ENCODE data around the gene PROM1. TPM values are rescaled to one million over a fixed set of nuclear protein-coding genes. Genes with fewer than 3 reads are reported as not detected.

The PROM1 gene
- total and polyA plus RNA-seq, 4 donors = 1.2 to 5.2 (median 3.7) TPM

- no peak for TF ChIP-seq SP1 (IDR thresholded peaks at IDR 0.05)
- TF ChIP-seq NR2F2 (IDR thresholded peaks at IDR 0.05) = no peak
- no peak for TF ChIP-seq RXRA (IDR thresholded peaks at IDR 0.05)
- TF ChIP-seq TAF1 (conservative IDR thresholded peaks at IDR 0.05) = no peak
- no peak for TF ChIP-seq CTCF (IDR thresholded peaks at IDR 0.05; ENCODE audit: low read depth, low read length, missing input control)
- no peak for TF ChIP-seq GABPA (IDR thresholded peaks at IDR 0.05 in 1 of 2, conservative IDR thresholded peaks at IDR 0.05 in 1 of 2)
These were observed 135.0 kb downstream of the PROM1 start (continued) for GRCh38 chr4:15948826-15949225.

- 80% methylated on average over 8 of the region's 8 CpGs for WGBS
These were observed 136.1 kb downstream of the PROM1 start for GRCh38 chr4:15947684-15948083.

GRCh38 chr4:15945516-15945915 is 138.3 kb downstream of the PROM1 start:
- H3K9me3 ChIP-seq (ENCODE audit: control insufficient read depth in 4 of 4, low read length in 3 of 4) = no peaks in the 10 kb centered on the region
- H3K4me1 ChIP-seq (ENCODE audit: control insufficient read depth in 4 of 4, insufficient read depth in 4 of 4, low read length in 3 of 4) = no peaks in the 10 kb centered on the region
- no peak overlapping the region for H3K9ac ChIP-seq (ENCODE audit: low read depth in 1 of 2, low read length in 2 of 2)
- DNase-seq (ENCODE audit: low spot score) = no peak
- H3K27me3 ChIP-seq (ENCODE audit: control insufficient read depth in 4 of 4, insufficient read depth in 4 of 4, low read length in 3 of 4) = no peaks in the 10 kb centered on the region
- no peaks in the 10 kb centered on the region for H3K36me3 ChIP-seq (ENCODE audit: control insufficient read depth in 4 of 4, insufficient read depth in 3 of 4, low read depth in 1 of 4, low read length in 3 of 4)
- H3K27ac ChIP-seq (ENCODE audit: low read depth in 1 of 2, low read length in 2 of 2) = no peak overlapping the region
- 42% methylated on average over 1 of the region's 1 CpG for WGBS
- H3K4me3 ChIP-seq (ENCODE audit: low read depth in 1 of 3, low read length in 3 of 3) = no peak overlapping the region
- no peak for TF ChIP-seq FOXA1 (IDR thresholded peaks at IDR 0.05)
- TF ChIP-seq NR2F2 (IDR thresholded peaks at IDR 0.05) = no peak
- TF ChIP-seq CTCF (IDR thresholded peaks at IDR 0.05; ENCODE audit: low read depth, low read length, missing input control) = no peak
- no peak for TF ChIP-seq ATF3 (IDR thresholded peaks at IDR 0.05)
- no peak for TF ChIP-seq FOXA2 (IDR thresholded peaks at IDR 0.05)
- TF ChIP-seq MAX (IDR thresholded peaks at IDR 0.05) = no peak
- TF ChIP-seq EGR1 (IDR thresholded peaks at IDR 0.05; ENCODE audit: low read depth in 2 of 2) = no peak
- TF ChIP-seq RAD21 (IDR thresholded peaks at IDR 0.05) = no peak
- no peak for TF ChIP-seq GABPA (IDR thresholded peaks at IDR 0.05 in 1 of 2, conservative IDR thresholded peaks at IDR 0.05 in 1 of 2)
- TF ChIP-seq HNF4A (conservative IDR thresholded peaks at IDR 0.05) = no peak
- no peak for TF ChIP-seq RXRA (IDR thresholded peaks at IDR 0.05)

More at GRCh38 chr4:15947684-15948083, 136.1 kb downstream of the PROM1 start:
- no peak for DNase-seq (ENCODE audit: low spot score)
- TF ChIP-seq YY1 (IDR thresholded peaks at IDR 0.05) (no peak), REST (IDR thresholded peaks at IDR 0.05) (no peak), ATF3 (IDR thresholded peaks at IDR 0.05) (no peak), GABPA (IDR thresholded peaks at IDR 0.05 in 1 of 2, conservative IDR thresholded peaks at IDR 0.05 in 1 of 2) (no peak), EGR1 (IDR thresholded peaks at IDR 0.05; ENCODE audit: low read depth in 2 of 2) (no peak)
- no peaks in the 10 kb centered on the region for H3K27me3 ChIP-seq (ENCODE audit: control insufficient read depth in 4 of 4, insufficient read depth in 4 of 4, low read length in 3 of 4)
- no peak overlapping the region for H3K4me3 ChIP-seq (ENCODE audit: low read depth in 1 of 3, low read length in 3 of 3)
- H3K9ac ChIP-seq (ENCODE audit: low read depth in 1 of 2, low read length in 2 of 2) = no peak overlapping the region
- no peaks in the 10 kb centered on the region for H3K36me3 ChIP-seq (ENCODE audit: control insufficient read depth in 4 of 4, insufficient read depth in 3 of 4, low read depth in 1 of 4, low read length in 3 of 4)
- H3K9me3 ChIP-seq (ENCODE audit: control insufficient read depth in 4 of 4, low read length in 3 of 4) = no peaks in the 10 kb centered on the region
- no peak overlapping the region for H3K27ac ChIP-seq (ENCODE audit: low read depth in 1 of 2, low read length in 2 of 2)
- H3K4me1 ChIP-seq (ENCODE audit: control insufficient read depth in 4 of 4, insufficient read depth in 4 of 4, low read length in 3 of 4) = no peaks in the 10 kb centered on the region
